Measurements from ENCODE around the gene SCNM1. TPM values are rescaled to one million over a fixed set of nuclear protein-coding genes. Genes with fewer than 3 reads are reported as not detected.

Gene SCNM1
- total RNA-seq, 1 experiment from 2014 or later: 34.1 TPM

GRCh38 chr1:151156515-151156819 lies 9.5 kb upstream of the SCNM1 start, which contains the start of gene TNFAIP8L2:
Gene TNFAIP8L2 (plus strand): TSS chr1:151156649. CDS start chr1:151158698, 2,049 bp downstream.
- no peak within 1 kb of the TSS for H2AFZ ChIP-seq (ENCODE audit: low read depth, low read length, poor library complexity, severe bottlenecking)
- H4K20me1 ChIP-seq (ENCODE audit: insufficient read depth): no peaks in the 10 kb centered on the region
- H3K9me3 ChIP-seq (ENCODE audit: control insufficient read depth in 1 of 2, insufficient read depth in 1 of 2, low read depth in 1 of 2, low read length in 2 of 2): no peaks in the 10 kb centered on the region
- H3K9me2 ChIP-seq (ENCODE audit: insufficient read depth): no peaks in the 10 kb centered on the region
- H3K36me3 ChIP-seq (ENCODE audit: control insufficient read depth in 1 of 2, insufficient read depth in 2 of 2, low read length in 2 of 2): peaks cover 0 to 9% of the 10 kb centered on the region in 2 experiments; a peak in 2 of 4 replicates
- no peak within 1 kb of the TSS for H3K9ac ChIP-seq (ENCODE audit: low read length)
- H3K4me2 ChIP-seq (ENCODE audit: low read length): no peak within 1 kb of the TSS; the same call in 1 of the 2 replicates
- BruUV-seq (replicated peaks): no TSS peak
- TF ChIP-seq POLR2A (IDR thresholded peaks at IDR 0.05; ENCODE audit: borderline replicate concordance, extremely low read depth, insufficient read depth, insufficient read length) (no peak), YY1 (IDR thresholded peaks at IDR 0.05; ENCODE audit: extremely low read depth, insufficient replicate concordance, low read depth, low read length) (no peak), TCF7L2 (IDR thresholded peaks at IDR 0.05; ENCODE audit: borderline replicate concordance, extremely low read depth, insufficient read depth, insufficient read length) (no peak), EZH2 (IDR thresholded peaks at IDR 0.05) (no peak), CBX3 (IDR thresholded peaks at IDR 0.05; ENCODE audit: low read depth) (no peak), SRF (IDR thresholded peaks at IDR 0.05; ENCODE audit: low read depth) (no peak), POLR2AphosphoS5 (IDR thresholded peaks at IDR 0.05; ENCODE audit: low read depth, low read length) (no peak), EZH2phosphoT487 (IDR thresholded peaks at IDR 0.05; ENCODE audit: borderline replicate concordance) (no peak), SP1 (IDR thresholded peaks at IDR 0.05; ENCODE audit: low read depth) (no peak), ZNF274 (IDR thresholded peaks at IDR 0.05; ENCODE audit: low read depth, low read length) (no peak), ZFX (IDR thresholded peaks at IDR 0.05) (no peak), FOSL1 (IDR thresholded peaks at IDR 0.05; ENCODE audit: low read depth) (no peak), SIN3A (IDR thresholded peaks at IDR 0.05; ENCODE audit: low read depth) (no peak), CEBPB (IDR thresholded peaks at IDR 0.05; ENCODE audit: low read depth) (no peak), ATF3 (IDR thresholded peaks at IDR 0.05) (no peak), ZBTB33 (IDR thresholded peaks at IDR 0.05; ENCODE audit: extremely low read depth, insufficient replicate concordance, low read length) (no peak), REST (IDR thresholded peaks at IDR 0.05; ENCODE audit: low read depth) (no peak)
- TF ChIP-seq, protein P1, sequence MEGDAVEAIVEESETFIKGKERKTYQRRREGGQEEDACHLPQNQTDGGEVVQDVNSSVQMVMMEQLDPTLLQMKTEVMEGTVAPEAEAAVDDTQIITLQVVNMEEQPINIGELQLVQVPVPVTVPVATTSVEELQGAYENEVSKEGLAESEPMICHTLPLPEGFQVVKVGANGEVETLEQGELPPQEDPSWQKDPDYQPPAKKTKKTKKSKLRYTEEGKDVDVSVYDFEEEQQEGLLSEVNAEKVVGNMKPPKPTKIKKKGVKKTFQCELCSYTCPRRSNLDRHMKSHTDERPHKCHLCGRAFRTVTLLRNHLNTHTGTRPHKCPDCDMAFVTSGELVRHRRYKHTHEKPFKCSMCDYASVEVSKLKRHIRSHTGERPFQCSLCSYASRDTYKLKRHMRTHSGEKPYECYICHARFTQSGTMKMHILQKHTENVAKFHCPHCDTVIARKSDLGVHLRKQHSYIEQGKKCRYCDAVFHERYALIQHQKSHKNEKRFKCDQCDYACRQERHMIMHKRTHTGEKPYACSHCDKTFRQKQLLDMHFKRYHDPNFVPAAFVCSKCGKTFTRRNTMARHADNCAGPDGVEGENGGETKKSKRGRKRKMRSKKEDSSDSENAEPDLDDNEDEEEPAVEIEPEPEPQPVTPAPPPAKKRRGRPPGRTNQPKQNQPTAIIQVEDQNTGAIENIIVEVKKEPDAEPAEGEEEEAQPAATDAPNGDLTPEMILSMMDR (IDR thresholded peaks at IDR 0.05 in 2 of 3, conservative IDR thresholded peaks at IDR 0.05 in 1 of 3; ENCODE audit: borderline replicate concordance in 1 of 3, insufficient read depth in 1 of 3, low read depth in 2 of 3, low read length in 2 of 3): no peak
- TF ChIP-seq, protein P2, sequence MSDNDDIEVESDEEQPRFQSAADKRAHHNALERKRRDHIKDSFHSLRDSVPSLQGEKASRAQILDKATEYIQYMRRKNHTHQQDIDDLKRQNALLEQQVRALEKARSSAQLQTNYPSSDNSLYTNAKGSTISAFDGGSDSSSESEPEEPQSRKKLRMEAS (IDR thresholded peaks at IDR 0.05): no peak
- no peaks in the 10 kb centered on the region for H3K79me2 ChIP-seq (ENCODE audit: insufficient read depth, low read length)
- POLR2A ChIA-PET: no interaction called here
- intact Hi-C loops (cut with micrococcal nuclease): loop anchor here (1.0 kb wide), 3 partner anchors 57 to 132 kb away; no protein-coding TSS in a partner anchor
- CTCF ChIA-PET: interaction anchor here (0.7 to 5.8 kb wide), 4 partner anchors 14 to 150 kb away, joined by 3 to 63 read pairs (median 3); partner anchors contain the start of gene MINDY1
- no peak within 1 kb of the TSS for H3K27ac ChIP-seq (ENCODE audit: low read depth, low read length)
- ATAC-seq (peak; percentile 82), DNase-seq (ENCODE audit: low read depth, low spot score) (no peak)
- peaks cover 2 to 6% of the 10 kb centered on the region in 2 experiments; a peak in 3 of 4 replicates for H3K4me1 ChIP-seq (ENCODE audit: control insufficient read depth in 1 of 2, insufficient read depth in 2 of 2, low read length in 2 of 2)
- RAD21 ChIA-PET (ENCODE audit: low non-redundant PET in 1 of 2, low total read pairs in 2 of 2, uncharacterized antibody in 2 of 2, unreplicated experiment in 2 of 2): no interaction called here
- H3K27me3 ChIP-seq (ENCODE audit: insufficient read depth, low read length): no peaks in the 10 kb centered on the region
- no peak within 1 kb of the TSS for H3K4me3 ChIP-seq (replicated peaks in 1 of 2; ENCODE audit: low read depth in 1 of 2, low read length in 2 of 2)
